ENCODE results near the gene ZNF687.

ZNF687 gene

DNA sequence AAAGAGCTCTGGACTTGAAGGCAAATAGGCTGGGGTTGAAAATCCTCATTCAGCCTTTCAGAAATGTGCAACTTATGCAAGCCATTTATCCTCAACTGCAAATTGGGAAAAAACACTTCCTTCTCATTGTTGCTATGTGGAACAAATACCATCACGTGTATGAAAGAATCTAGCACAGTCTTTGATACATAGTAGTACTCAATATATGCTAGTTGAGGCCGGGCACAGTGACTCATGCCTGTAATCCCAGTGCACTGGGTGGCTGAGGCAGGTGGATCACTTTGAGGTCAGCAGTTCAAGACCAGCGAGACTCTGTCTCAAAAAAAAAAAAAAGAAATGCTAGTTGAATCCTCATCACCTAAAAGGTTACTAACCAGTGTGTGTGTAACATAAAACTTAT lies 36.9 kb downstream of the ZNF687 start:
- DNase-seq (no peak), ATAC-seq (ENCODE audit: insufficient read depth, low read depth) (no peak)
- Histone ChIP-seq H3K36me3 (ENCODE audit: insufficient read depth, low read length) (peaks cover 67% of the 10 kb centered on the region), H3K79me2 (ENCODE audit: insufficient read depth, low read length) (peaks cover 34% of the 10 kb centered on the region), H3K9ac (ENCODE audit: low read depth, low read length) (no peak overlapping the region), H3K27ac (ENCODE audit: low read length) (no peak overlapping the region), H3K4me1 (ENCODE audit: insufficient read depth, low read length) (peaks cover 3% of the 10 kb centered on the region; the same call in 1 of the 2 replicates), H2AFZ (ENCODE audit: low read depth, low read length) (no peak overlapping the region), H4K20me1 (ENCODE audit: insufficient read depth, low read length) (0 out of 2 replicates have a peak, but pooled peaks cover 3% of the 10 kb centered on the region), H3K9me3 (ENCODE audit: insufficient read depth, low read length, severe bottlenecking) (no peaks in the 10 kb centered on the region), H3K27me3 (ENCODE audit: insufficient read depth, low read length, poor library complexity) (no peaks in the 10 kb centered on the region), H3K4me2 (ENCODE audit: insufficient read depth, low read length) (no peak overlapping the region), H3K4me3 (ENCODE audit: low read depth in 1 of 2, low read length in 2 of 2) (no peak overlapping the region)
- no peak for TF ChIP-seq EZH2 (IDR thresholded peaks at IDR 0.05; ENCODE audit: borderline replicate concordance, low read depth, low read length, severe bottlenecking)
- TF ChIP-seq, protein P1, sequence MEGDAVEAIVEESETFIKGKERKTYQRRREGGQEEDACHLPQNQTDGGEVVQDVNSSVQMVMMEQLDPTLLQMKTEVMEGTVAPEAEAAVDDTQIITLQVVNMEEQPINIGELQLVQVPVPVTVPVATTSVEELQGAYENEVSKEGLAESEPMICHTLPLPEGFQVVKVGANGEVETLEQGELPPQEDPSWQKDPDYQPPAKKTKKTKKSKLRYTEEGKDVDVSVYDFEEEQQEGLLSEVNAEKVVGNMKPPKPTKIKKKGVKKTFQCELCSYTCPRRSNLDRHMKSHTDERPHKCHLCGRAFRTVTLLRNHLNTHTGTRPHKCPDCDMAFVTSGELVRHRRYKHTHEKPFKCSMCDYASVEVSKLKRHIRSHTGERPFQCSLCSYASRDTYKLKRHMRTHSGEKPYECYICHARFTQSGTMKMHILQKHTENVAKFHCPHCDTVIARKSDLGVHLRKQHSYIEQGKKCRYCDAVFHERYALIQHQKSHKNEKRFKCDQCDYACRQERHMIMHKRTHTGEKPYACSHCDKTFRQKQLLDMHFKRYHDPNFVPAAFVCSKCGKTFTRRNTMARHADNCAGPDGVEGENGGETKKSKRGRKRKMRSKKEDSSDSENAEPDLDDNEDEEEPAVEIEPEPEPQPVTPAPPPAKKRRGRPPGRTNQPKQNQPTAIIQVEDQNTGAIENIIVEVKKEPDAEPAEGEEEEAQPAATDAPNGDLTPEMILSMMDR (IDR thresholded peaks at IDR 0.05; ENCODE audit: borderline replicate concordance, extremely low read depth, low read length, poor library complexity, severe bottlenecking) = no peak

DNA sequence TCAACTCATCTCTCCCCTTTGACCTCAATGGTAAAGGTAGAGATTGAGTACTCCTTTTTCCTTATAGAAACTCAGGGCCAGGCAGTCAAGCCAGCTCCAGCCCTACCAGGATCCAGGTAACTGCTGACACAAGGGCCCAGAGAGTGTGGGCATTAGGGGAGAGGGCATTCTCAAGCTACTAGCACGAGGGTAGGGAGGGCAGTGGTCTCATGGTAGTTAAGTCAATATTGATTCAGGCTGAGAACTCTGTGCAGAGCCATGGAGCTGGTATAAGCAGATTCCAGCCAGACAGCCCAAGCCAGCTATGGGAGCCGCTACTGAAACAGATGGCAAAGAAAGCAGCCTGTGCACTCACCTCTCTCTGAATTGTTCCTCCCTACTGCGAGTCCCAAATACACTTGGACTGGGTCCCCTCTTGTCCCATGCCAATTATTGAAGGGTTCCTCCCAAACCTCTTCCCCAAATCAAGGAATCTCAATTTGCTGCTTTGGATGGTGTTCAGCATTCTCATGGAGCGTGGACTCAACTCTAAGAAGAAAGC lies 42.4 kb downstream of the ZNF687 start:
- Histone ChIP-seq H3K27ac (ENCODE audit: low read length) (no peak overlapping the region), H3K4me2 (ENCODE audit: insufficient read depth, low read length) (no peak overlapping the region), H4K20me1 (ENCODE audit: insufficient read depth, low read length) (peaks cover 6% of the 10 kb centered on the region; the same call in 1 of the 2 replicates), H3K9me3 (ENCODE audit: insufficient read depth, low read length, severe bottlenecking) (no peaks in the 10 kb centered on the region), H2AFZ (ENCODE audit: low read depth, low read length) (no peak overlapping the region), H3K27me3 (ENCODE audit: insufficient read depth, low read length, poor library complexity) (no peaks in the 10 kb centered on the region), H3K4me1 (ENCODE audit: insufficient read depth, low read length) (peaks cover 30% of the 10 kb centered on the region), H3K9ac (ENCODE audit: low read depth, low read length) (no peak overlapping the region), H3K4me3 (ENCODE audit: low read depth in 1 of 2, low read length in 2 of 2) (no peak overlapping the region), H3K79me2 (ENCODE audit: insufficient read depth, low read length) (peaks cover 51% of the 10 kb centered on the region), H3K36me3 (ENCODE audit: insufficient read depth, low read length) (peaks cover 45% of the 10 kb centered on the region)
- ATAC-seq (ENCODE audit: insufficient read depth, low read depth) = no peak
- TF ChIP-seq, protein P1 (IDR thresholded peaks at IDR 0.05; ENCODE audit: borderline replicate concordance, extremely low read depth, low read length, poor library complexity, severe bottlenecking) = no peak
- TF ChIP-seq EZH2 (IDR thresholded peaks at IDR 0.05; ENCODE audit: borderline replicate concordance, low read depth, low read length, severe bottlenecking) = no peak
- DNase-seq = no peak

DNA sequence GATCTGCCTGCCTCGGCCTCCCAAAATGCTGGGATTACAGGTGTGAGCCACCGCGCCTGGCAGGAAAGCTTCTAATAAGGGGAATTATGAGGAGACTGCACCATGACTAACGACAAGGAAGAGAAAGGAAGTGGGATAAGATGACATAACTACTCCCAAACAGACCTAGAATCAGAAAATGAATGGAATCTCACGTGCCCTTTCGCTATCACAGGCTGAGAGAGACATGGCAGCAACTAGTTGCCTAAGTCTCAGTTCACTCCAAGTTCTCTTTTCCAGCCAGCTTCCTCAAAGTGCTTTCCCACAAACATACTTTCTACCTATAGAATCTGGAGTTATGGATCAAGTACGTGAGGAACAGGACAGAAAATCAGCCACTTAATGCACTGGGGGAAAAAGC lies 43.1 kb downstream of the ZNF687 start:
- Histone ChIP-seq H3K27ac (ENCODE audit: low read length) (peak overlapping the region; percentile 53), H3K9me3 (ENCODE audit: insufficient read depth, low read length, severe bottlenecking) (no peaks in the 10 kb centered on the region), H3K4me2 (ENCODE audit: insufficient read depth, low read length) (peak overlapping the region; percentile 88), H3K27me3 (ENCODE audit: insufficient read depth, low read length, poor library complexity) (no peaks in the 10 kb centered on the region), H3K79me2 (ENCODE audit: insufficient read depth, low read length) (peaks cover 46% of the 10 kb centered on the region), H2AFZ (ENCODE audit: low read depth, low read length) (no peak overlapping the region), H3K36me3 (ENCODE audit: insufficient read depth, low read length) (peaks cover 40% of the 10 kb centered on the region), H3K4me3 (ENCODE audit: low read depth in 1 of 2, low read length in 2 of 2) (peak overlapping the region in 1 of 2 experiments; percentile 66; a peak in 1 of 4 replicates), H3K9ac (ENCODE audit: low read depth, low read length) (peak overlapping the region; percentile 78; the same call in 1 of the 2 replicates), H3K4me1 (ENCODE audit: insufficient read depth, low read length) (peaks cover 30% of the 10 kb centered on the region), H4K20me1 (ENCODE audit: insufficient read depth, low read length) (peaks cover 6% of the 10 kb centered on the region; the same call in 1 of the 2 replicates)
- ATAC-seq (ENCODE audit: insufficient read depth, low read depth) (no peak), DNase-seq (no peak)
- no peak for TF ChIP-seq EZH2 (IDR thresholded peaks at IDR 0.05; ENCODE audit: borderline replicate concordance, low read depth, low read length, severe bottlenecking)
- TF ChIP-seq, protein P1 (IDR thresholded peaks at IDR 0.05; ENCODE audit: borderline replicate concordance, extremely low read depth, low read length, poor library complexity, severe bottlenecking) = no peak
